Colonic mucosa (tissue), 4 donors: ENCODE data around the gene MAPK6. TPM values are rescaled to one million over a fixed set of nuclear protein-coding genes. Genes with fewer than 3 reads are reported as not detected.

ENCODE experiments used
- DNase-seq: peaks from one replicate; pipeline ENCODE4 v3.0.0-alpha.2; 2020
- H3K27ac ChIP-seq: fragments of 200-600 bp; one replicate; pipeline ENCODE4 v1.8.0; 2021
- H3K27me3 ChIP-seq: fragments of 200-600 bp; one replicate; pipeline ENCODE4 v1.8.0; 2021
- H3K36me3 ChIP-seq: fragments of 200-600 bp; one replicate; pipeline ENCODE4 v1.8.0; 2021
- H3K4me1 ChIP-seq: fragments of 200-600 bp; one replicate; pipeline ENCODE4 v1.8.0; 2021; ENCODE audit warnings: mild to moderate bottlenecking
- H3K4me3 ChIP-seq: fragments of 200-600 bp; one replicate; pipeline ENCODE4 v1.8.0; 2021
- H3K9ac ChIP-seq, 2 donors: one replicate each; pipeline ENCODE4 v1.7.0; 2013; ENCODE audit warnings: control low read depth in 2 of 2, low read depth in 2 of 2, low read length in 2 of 2
- H3K9me3 ChIP-seq: fragments of 200-600 bp; one replicate; pipeline ENCODE4 v1.8.0; 2021
- intact Hi-C: fragments of 100-400 bp; cut with DNase I; formaldehyde crosslinking; loops from one replicate; pipeline ENCODE4 v1.14.1; 2022
- total RNA-seq, 2 donors: library from RNA; stranded (reverse); fragmentation: NEBNext Ultra II Directional in 1 of 2; extraction: Animal tissue kit (Norgen Biotek cat#: 25700) in 1 of 2; gene quantifications; one replicate each; pipeline ENCODE4 v1.2.1, GENCODE V29; 2021
- TF ChIP-seq, protein P1 (sequence below): fragments of 200-600 bp; IDR thresholded peaks from one replicate; pipeline ENCODE4 v1.8.0; 2022; ENCODE audit warnings: antibody characterized with exemption, mild to moderate bottlenecking
- donor health status: healthy.
- donor health status: DM: no; HTN: no; CAD: no.
- donor health status: DM: no; HTN: no; CAD: no.

MAPK6 gene
- total RNA-seq, 2 donors from 2014 or later, result 47.5 to 71.9 TPM

DNA sequence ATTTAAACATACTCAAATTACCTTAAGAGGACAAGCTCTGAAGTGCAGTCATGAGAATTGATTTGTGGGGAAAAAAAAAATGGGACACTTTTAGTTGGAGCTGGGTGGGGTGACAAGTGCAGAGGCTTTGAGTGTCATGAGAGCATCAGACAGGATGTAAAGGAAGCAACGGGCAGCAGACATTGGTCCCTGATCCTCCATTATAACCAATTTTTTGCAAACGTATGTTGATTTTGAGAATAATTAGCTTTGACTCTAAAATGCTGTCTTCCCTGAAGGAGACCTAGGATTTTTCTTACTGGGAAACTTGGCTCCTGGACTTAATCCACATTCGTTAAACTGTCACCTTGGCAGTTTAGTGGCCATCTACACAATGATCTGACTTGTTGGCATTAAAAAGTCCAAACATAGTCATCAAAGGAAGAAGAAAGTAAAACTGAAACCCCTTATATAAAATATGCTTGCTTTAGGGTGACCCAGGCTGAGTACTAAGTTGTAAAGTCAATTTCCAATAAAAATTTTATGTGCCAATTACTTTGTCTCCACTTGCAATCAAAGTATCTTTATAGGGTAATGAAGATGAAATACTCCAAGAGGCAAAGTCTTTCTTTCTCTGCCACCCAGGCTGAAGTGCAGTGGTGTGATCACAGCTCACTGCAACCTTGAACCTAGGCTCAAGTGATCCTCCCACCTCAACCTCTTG, 48.0 kb downstream of the MAPK6 start:
- intact Hi-C loops, result no loop called here
- H3K4me3 ChIP-seq, result no peak overlapping the region
- peak overlapping the region; percentile 16 for H3K27ac ChIP-seq
- H3K9me3 ChIP-seq, result no peaks in the 10 kb centered on the region
- H3K27me3 ChIP-seq, result no peaks in the 10 kb centered on the region
- no peak overlapping the region for H3K9ac ChIP-seq
- H3K36me3 ChIP-seq, result peaks cover 12% of the 10 kb centered on the region
- H3K4me1 ChIP-seq, result peaks cover 5% of the 10 kb centered on the region
- DNase-seq, result peak; percentile 62
- TF ChIP-seq, protein P1, sequence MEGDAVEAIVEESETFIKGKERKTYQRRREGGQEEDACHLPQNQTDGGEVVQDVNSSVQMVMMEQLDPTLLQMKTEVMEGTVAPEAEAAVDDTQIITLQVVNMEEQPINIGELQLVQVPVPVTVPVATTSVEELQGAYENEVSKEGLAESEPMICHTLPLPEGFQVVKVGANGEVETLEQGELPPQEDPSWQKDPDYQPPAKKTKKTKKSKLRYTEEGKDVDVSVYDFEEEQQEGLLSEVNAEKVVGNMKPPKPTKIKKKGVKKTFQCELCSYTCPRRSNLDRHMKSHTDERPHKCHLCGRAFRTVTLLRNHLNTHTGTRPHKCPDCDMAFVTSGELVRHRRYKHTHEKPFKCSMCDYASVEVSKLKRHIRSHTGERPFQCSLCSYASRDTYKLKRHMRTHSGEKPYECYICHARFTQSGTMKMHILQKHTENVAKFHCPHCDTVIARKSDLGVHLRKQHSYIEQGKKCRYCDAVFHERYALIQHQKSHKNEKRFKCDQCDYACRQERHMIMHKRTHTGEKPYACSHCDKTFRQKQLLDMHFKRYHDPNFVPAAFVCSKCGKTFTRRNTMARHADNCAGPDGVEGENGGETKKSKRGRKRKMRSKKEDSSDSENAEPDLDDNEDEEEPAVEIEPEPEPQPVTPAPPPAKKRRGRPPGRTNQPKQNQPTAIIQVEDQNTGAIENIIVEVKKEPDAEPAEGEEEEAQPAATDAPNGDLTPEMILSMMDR, result no peak

GRCh38 chr15:52067545-52067926, 48.5 kb downstream of the MAPK6 start:
- Histone ChIP-seq H3K9ac (no peak overlapping the region), H3K9me3 (no peaks in the 10 kb centered on the region), H3K4me1 (peaks cover 5% of the 10 kb centered on the region), H3K27me3 (no peaks in the 10 kb centered on the region), H3K4me3 (no peak overlapping the region), H3K36me3 (peaks cover 10% of the 10 kb centered on the region), H3K27ac (no peak overlapping the region)
- intact Hi-C loops, result no loop called here
- DNase-seq, result no peak
- TF ChIP-seq, protein P1, result no peak

- H3K27ac ChIP-seq, result no peak overlapping the region
- intact Hi-C loops, result no loop called here
- TF ChIP-seq, protein P1, result no peak
- H3K4me3 ChIP-seq, result no peak overlapping the region
- H3K36me3 ChIP-seq, result peaks cover 5% of the 10 kb centered on the region
- no peaks in the 10 kb centered on the region for H3K27me3 ChIP-seq
- H3K9ac ChIP-seq, result no peak overlapping the region
- H3K9me3 ChIP-seq, result no peaks in the 10 kb centered on the region
- no peak for DNase-seq
- H3K4me1 ChIP-seq, result peaks cover 5% of the 10 kb centered on the region
These were observed 49.1 kb downstream of the MAPK6 start for GRCh38 chr15:52068004-52068615.

- Histone ChIP-seq H3K9ac (no peak overlapping the region), H3K36me3 (no peaks in the 10 kb centered on the region), H3K9me3 (no peaks in the 10 kb centered on the region), H3K27me3 (no peaks in the 10 kb centered on the region), H3K4me1 (peaks cover 5% of the 10 kb centered on the region), H3K4me3 (no peak overlapping the region), H3K27ac (peak overlapping the region; percentile 56)
- intact Hi-C loops, result no loop called here
- peak; percentile 81 for DNase-seq
- TF ChIP-seq, protein P1, result no peak
These were observed 50.5 kb downstream of the MAPK6 start for GRCh38 chr15:52069559-52069958.

DNA sequence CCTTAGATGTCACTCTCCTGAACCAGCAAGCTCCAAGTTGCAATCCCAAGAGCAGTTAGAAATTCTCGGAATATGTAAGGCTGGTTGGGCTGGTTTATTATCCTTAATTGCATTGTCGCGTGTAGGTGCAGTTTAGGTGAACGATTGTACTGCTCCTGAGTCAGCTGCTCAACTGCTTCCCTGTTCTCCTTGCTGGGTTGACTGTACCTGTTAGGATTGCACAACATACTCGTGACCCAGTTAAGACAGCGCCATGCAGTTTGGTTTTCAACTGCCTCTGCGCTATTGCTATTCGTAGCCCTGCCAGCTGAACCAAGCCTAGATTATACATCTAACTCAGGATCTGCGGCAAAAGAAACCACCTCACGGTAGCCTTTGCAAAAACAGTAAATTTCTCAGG, 52.6 kb downstream of the MAPK6 start:
- H3K36me3 ChIP-seq, result no peaks in the 10 kb centered on the region
- DNase-seq, result peak; percentile 85
- peaks cover 5% of the 10 kb centered on the region for H3K4me1 ChIP-seq
- intact Hi-C loops, result no loop called here
- H3K4me3 ChIP-seq, result no peak overlapping the region
- peak overlapping the region; percentile 70 for H3K27ac ChIP-seq
- H3K9ac ChIP-seq, result peak overlapping the region in 1 of 2 donors; percentile 52
- H3K9me3 ChIP-seq, result no peaks in the 10 kb centered on the region
- TF ChIP-seq, protein P1, result no peak
- H3K27me3 ChIP-seq, result no peaks in the 10 kb centered on the region
